PC-9 (cell line): ENCODE results near the gene TMEM45A.

Experiments used
- EZH2 ChIP-seq: fragments of 200-600 bp; sonication (generic); IDR thresholded peaks from 2 replicates; pipeline ENCODE4 v1.8.0; 2017; ENCODE audit warnings: antibody characterized with exemption, low read depth
- TF ChIP-seq, protein P1 (sequence below): fragments of 200-600 bp; sonication (generic); conservative IDR thresholded peaks from 2 replicates; pipeline ENCODE4 v1.6.1; 2017; ENCODE audit warnings: mixed run types, antibody characterized with exemption, mild to moderate bottlenecking, moderate library complexity

DNA sequence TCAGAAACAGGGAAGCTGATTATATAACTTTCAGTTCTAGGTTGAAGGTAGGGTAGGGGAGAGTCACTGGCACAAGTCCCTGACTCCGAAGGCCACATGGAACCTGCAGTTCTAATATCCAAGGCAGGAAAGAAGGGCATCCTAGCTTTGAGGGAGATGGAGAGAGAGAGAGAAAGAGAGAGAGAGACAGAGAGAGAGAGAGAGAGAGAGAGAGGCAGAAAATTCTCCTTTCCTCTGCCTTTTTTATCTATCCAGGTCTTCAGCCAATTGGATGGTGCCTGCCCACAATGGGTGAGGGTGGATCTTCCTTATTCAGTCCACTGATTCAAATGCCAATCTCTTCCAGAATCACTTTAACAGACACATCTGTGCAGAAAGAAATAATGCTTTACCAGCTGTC, 35.7 kb upstream of the TMEM45A start:
- TF ChIP-seq, protein P1, sequence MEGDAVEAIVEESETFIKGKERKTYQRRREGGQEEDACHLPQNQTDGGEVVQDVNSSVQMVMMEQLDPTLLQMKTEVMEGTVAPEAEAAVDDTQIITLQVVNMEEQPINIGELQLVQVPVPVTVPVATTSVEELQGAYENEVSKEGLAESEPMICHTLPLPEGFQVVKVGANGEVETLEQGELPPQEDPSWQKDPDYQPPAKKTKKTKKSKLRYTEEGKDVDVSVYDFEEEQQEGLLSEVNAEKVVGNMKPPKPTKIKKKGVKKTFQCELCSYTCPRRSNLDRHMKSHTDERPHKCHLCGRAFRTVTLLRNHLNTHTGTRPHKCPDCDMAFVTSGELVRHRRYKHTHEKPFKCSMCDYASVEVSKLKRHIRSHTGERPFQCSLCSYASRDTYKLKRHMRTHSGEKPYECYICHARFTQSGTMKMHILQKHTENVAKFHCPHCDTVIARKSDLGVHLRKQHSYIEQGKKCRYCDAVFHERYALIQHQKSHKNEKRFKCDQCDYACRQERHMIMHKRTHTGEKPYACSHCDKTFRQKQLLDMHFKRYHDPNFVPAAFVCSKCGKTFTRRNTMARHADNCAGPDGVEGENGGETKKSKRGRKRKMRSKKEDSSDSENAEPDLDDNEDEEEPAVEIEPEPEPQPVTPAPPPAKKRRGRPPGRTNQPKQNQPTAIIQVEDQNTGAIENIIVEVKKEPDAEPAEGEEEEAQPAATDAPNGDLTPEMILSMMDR = no peak
- no peak for TF ChIP-seq EZH2
